HG03521 (cell line): ENCODE results near the gene LGALSL.

Experiments used
- ATAC-seq: cut with Tn5 transposase; IDR thresholded peaks from one replicate; pipeline ENCODE4 v1.9.1; 2021; ENCODE audit warnings: mild to moderate bottlenecking, moderate library complexity; ENCODE audit not compliant: unreplicated experiment

Gene LGALSL

DNA sequence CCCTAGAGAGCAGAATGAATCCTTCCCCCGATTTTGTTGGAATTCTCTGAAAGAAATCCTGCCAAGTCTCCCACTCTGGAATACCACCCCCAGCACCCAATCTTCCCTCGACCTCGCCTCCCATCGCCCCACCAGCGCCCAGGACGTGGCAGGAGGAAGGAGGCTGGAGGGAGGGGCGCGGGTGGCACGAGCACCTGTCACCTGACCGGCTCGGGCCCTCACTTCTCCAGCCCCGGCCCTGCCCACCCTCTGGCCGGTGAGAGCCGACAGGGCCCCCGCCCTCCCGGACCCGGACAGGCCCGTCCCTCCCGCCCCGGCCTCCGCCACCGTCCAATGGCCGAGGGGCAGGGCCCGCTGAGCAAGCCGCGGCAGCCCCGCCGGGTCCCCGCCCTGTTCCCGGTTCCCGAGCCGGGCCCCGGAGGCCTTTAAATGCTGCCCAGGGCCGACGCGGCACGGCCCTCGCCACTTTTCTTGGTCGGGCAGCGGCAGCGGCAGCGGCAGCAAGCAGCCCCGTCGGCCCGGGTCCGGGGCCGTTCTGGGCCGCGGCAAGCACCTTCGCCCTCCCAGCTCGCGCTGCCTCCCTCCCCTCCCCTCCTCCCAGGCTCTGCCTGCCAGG lies at the start of gene LGALSL:
Gene LGALSL (plus strand): TSS at position 393 of the 616 bp plus-strand sequence. CDS start 384 bp downstream, outside the sequence.
- ATAC-seq = peak; percentile 65

- no peak for ATAC-seq
Observed at GRCh38 chr2:64404743-64405142, 49.2 kb upstream of the LGALSL start.

DNA sequence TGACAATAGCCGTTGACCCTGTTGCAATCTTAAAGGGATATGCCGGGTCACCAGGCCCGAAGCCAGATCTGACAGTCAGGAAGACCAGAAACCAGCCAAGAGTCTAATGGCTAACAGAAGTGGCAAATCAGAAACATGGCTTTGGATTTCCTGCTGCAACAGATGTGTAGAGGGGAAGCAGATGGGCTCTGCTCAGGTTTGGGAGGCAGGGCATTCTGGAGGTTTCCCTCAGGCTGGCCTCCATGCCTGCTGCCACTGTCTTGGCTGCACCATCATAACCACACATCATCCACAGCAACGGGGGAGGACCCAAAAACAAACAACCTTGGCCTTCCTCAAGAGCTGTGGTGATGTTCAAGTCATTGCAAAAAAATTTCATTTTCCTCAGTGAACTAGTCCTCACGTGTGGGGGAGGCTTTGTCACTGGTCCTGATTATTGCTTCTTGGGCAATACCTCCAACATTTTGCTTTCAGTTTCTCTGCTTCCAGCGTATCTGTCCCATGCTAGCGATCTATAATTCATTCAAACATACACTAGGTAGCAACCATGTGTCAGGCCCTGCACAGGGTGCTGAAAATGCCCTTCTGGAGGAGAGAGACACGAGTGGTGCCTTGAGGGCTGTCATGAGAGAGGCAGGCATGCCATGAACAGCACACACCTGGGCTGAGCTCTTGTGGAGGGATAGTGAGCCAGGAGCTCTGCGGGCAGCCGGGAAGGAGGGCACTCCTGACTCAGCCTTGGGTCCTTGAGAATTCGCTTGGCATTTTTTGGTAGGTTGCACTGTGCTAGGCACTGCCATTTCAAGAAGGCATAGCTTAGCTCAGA lies 48.2 kb upstream of the LGALSL start:
- no peak for ATAC-seq

DNA sequence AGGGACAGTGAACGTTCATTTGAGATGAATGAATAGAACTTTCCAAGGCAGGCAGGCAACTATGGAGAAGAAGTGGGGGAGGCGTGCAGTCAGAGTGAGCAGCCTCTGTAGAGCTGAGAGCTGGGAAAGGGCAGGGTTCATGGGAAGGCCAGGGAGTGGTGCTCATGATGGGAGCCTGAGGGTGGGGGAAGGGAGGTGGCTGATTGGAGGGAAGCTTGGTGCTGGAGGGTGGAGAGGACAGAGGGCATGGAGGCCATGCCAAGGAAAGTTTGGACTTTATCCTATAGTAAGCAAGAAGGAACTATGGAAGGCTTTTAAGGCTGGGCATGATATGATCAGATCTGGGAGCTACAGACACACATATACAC lies 47.6 kb upstream of the LGALSL start:
- no peak for ATAC-seq

- ATAC-seq = no peak
Observed at GRCh38 chr2:64408031-64408430, 45.9 kb upstream of the LGALSL start.

DNA sequence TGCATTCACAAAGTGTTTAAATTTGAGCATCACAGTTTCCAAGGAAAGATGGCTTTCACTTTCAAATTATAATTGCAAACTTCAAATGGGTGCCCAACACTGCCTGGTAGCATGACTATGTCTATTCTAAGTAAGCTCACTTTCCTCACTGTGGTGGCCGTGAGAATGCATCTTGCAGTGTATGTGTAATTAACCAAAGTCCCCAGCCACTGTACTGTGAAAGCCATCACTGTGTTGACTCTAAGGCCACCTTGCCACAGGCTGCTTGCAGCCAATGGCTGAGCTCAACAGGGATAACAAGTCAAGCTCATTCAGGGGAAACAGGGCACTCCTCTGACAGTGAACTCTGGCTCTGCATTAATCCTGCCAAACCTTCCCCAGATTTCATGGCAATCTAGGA lies 43.3 kb upstream of the LGALSL start:
- no peak for ATAC-seq

DNA sequence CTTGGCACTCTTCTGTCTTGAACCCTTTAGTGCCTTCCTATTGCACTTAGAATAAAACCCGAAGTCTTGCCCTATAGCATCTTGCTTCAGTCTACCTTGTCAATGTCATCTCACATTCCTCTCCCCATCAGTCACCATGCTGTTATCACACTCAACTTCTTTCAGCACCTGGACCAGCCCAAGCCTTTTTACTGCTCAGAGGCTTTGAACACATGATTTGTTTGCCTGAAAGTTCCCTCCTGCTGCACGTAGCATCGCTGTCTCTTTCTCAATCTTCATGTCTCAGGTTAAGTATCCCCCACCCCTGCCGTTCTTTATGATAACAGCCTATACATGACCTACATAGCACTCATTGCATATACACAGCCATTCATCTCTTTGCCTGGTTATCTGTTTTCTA lies 41.3 kb upstream of the LGALSL start:
- no peak for ATAC-seq

DNA sequence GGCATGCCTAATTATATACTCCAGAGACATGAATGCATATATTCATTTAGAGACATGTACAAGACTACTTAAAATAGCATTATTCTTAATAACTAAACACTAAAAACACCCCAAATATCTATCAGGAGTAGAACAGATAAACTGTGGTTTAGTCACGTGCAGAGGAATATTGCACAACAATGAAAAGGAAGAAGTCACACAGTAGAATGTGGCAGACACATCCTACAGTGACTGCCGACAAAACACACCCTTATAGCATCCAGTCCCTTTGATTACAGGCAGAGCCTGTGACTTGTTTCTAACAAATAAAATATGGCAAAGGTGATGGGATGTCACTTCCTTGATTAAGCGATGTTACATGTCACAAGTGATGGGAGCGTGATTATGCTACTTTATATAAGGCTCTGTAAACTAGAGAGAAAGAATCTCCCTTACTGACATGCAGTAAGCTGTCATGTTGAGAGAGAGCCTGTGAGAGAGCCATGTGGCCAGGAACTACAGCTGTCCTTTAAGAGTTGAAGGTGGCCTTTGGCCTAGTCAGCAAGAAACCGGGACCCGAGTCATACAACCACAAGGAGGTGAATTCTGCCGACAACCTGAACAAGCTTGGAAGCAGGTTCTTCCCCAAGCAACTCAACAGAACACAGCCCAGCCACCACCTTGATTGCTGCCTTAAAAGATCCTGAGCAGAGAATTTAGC lies 39.1 kb upstream of the LGALSL start:
- ATAC-seq = no peak

GRCh38 chr2:64417624-64418023 lies 36.3 kb upstream of the LGALSL start:
- no peak for ATAC-seq

DNA sequence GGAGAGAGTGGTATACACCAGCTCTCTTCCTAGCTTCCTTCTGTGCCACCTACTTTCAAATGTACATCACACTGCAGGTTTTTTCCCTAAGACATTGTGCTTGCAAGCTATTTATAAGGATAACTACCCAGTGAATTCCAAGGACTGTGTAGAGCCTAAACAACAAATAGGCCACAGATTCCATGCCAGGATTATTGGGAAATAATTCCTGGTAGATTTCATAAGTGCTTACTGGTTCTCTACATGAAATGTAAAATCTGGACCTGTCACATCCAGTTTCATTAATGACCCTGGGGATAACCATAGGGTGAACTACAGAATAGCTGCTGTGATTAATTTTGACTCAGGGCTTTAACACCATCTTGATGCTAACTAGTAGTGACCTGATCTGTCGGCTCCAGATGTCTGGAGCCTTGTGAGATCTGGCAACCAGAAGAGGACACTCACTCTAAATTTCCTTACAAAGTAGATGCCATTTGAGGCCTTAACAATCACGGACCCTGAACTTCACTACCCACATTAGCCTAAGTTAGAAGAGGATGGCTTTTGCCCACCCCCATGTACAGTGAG lies 34.3 kb upstream of the LGALSL start:
- no peak for ATAC-seq

DNA sequence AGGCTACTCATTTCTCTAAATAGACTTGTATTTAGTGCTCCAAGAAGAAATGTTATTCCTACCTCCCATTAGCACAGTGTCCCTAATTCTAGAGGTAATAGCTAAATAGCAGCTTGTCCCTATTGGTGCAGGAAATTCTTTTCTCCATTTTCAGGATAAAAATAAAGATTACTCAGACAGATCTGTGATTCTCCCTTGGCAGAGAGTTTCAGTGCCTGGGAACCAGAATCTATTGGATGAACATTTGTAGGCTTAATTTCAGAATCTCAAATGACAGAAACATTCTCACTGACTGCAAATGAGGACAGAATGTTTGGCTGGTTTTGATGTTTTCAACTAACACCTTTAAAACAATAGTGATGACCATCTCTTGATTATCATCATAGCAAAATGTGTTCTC lies 33.3 kb upstream of the LGALSL start:
- no peak for ATAC-seq

DNA sequence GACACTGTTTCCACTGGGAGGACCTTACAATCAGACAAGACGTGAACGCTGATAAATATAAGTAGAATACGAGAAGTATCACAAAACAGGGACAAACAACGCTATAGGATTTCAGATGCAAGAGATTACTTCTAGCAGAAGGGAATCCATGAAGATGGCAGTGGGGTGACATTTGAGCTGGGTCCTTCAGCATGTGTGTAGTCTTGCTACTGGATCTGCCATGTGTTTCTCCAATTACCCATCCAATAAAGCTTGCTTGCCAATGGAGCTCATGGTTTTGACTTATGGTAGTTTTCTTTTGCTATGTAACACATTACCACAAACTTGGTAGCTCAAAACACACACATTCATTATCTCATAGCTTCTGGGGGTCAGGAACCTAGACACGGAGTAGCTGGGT lies 32.8 kb upstream of the LGALSL start:
- ATAC-seq = no peak

- no peak for ATAC-seq
Observed at GRCh38 chr2:64422466-64422865, 31.5 kb upstream of the LGALSL start.

- no peak for ATAC-seq
Observed at GRCh38 chr2:64423303-64423702, 30.7 kb upstream of the LGALSL start.

- ATAC-seq = no peak
Observed at GRCh38 chr2:64424416-64424987, 29.5 kb upstream of the LGALSL start.

GRCh38 chr2:64426183-64426952 lies 27.6 kb upstream of the LGALSL start:
- no peak for ATAC-seq

DNA sequence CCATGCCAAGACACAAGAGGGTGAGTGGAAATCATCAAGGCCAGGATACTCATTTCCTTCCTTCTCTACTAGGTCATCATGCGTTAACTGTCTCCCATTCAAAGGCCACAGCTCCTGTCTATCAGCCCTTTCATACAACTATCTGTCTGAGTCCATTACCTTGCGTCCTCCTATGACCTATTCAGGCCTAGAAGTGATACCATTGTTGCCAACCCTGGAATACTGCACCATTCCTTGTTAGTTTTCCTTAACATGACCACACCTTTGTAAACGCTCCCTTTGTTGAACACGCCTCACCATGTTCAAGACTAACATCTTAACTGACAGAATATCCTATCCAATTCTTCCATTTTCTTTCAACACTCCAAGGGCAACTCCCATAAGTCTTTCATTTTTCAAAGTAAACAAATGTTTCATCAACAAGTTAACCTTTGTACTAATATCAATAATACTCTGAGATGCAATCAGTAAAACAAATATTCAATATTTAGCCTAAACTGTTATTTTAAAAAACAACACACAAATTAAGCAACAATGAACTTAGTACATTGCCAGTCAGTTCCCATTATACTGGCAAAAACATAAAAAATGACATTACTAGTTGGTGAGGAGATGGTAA lies 19.8 kb upstream of the LGALSL start:
- ATAC-seq = no peak

GRCh38 chr2:64437883-64438282 lies 16.1 kb upstream of the LGALSL start:
- ATAC-seq = no peak

GRCh38 chr2:64439194-64439593 lies 14.8 kb upstream of the LGALSL start:
- ATAC-seq = no peak

DNA sequence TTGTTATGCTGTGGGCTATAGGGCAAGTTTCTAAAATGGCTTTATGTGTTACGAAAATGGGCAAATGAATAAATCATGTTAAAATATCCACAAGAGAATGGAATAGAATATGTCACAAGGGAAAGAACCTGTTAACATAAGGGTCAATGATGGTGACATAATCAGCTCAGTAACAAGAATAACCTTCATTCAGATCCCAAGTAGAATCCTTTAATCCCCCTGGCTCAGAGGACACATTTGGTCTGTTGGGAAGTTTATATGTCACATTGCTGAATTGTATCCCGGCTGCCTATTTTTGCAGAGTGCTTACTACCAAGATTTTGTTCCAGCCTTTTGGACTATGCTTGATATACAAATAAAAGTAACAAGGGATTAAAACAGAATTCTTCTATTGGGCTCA lies 13.1 kb upstream of the LGALSL start:
- ATAC-seq = no peak
